Measurements from ENCODE around the gene N4BP3. TPM values are rescaled to one million over a fixed set of nuclear protein-coding genes. Genes with fewer than 3 reads are reported as not detected.

The N4BP3 gene
- total RNA-seq, 2 donors from 2014 or later: 0.52 to 2.6 TPM

GRCh38 chr5:178145965-178146820, 32.9 kb downstream of the N4BP3 start:
- Histone ChIP-seq H3K27me3 (no peaks in the 10 kb centered on the region), H3K36me3 (replicated peaks in 1 of 2; ENCODE audit: insufficient read depth in 1 of 2, low read depth in 2 of 2) (peaks cover 8 to 47% of the 10 kb centered on the region in 2 donors), H3K27ac (no peak overlapping the region), H3K9me3 (no peaks in the 10 kb centered on the region), H3K4me1 (peaks cover 2% of the 10 kb centered on the region), H3K4me3 (no peak overlapping the region)
- ATAC-seq (peak; percentile 85), DNase-seq (peak; percentile 81 to 88 (median 82))
- intact Hi-C loops (cut with DNase I): no loop called here
- TF ChIP-seq POLR2A (IDR thresholded peaks at IDR 0.05): no peak
- peak; percentile 51 to 75 (median 71) for TF ChIP-seq CTCF (IDR thresholded peaks at IDR 0.05)
- 51 to 58% methylated on average over 6 to 14 of the region's 14 CpGs for WGBS, 2 donors

GRCh38 chr5:178147406-178147805, 34.1 kb downstream of the N4BP3 start:
- WGBS, 2 donors: 84 to 87% methylated on average over 12 to 14 of the region's 15 CpGs
- Histone ChIP-seq H3K9me3 (no peaks in the 10 kb centered on the region), H3K27ac (no peak overlapping the region), H3K27me3 (no peaks in the 10 kb centered on the region), H3K36me3 (replicated peaks in 1 of 2; ENCODE audit: insufficient read depth in 1 of 2, low read depth in 2 of 2) (peaks cover 8 to 43% of the 10 kb centered on the region in 2 donors), H3K4me3 (no peak overlapping the region), H3K4me1 (peaks cover 13% of the 10 kb centered on the region)
- intact Hi-C loops (cut with DNase I): no loop called here
- DNase-seq: no peak
- ATAC-seq: no peak
- TF ChIP-seq POLR2A (IDR thresholded peaks at IDR 0.05): no peak
- TF ChIP-seq CTCF (IDR thresholded peaks at IDR 0.05): no peak

GRCh38 chr5:178149199-178149932, 36.0 kb downstream of the N4BP3 start:
- no peaks in the 10 kb centered on the region for H3K9me3 ChIP-seq
- peaks cover 8 to 32% of the 10 kb centered on the region in 2 donors for H3K36me3 ChIP-seq (replicated peaks in 1 of 2; ENCODE audit: insufficient read depth in 1 of 2, low read depth in 2 of 2)
- H3K27me3 ChIP-seq: no peaks in the 10 kb centered on the region
- no peak for DNase-seq
- TF ChIP-seq CTCF (IDR thresholded peaks at IDR 0.05) (no peak), POLR2A (IDR thresholded peaks at IDR 0.05) (no peak)
- H3K27ac ChIP-seq: no peak overlapping the region
- ATAC-seq: no peak
- H3K4me3 ChIP-seq: no peak overlapping the region
- intact Hi-C loops (cut with DNase I): no loop called here
- WGBS, 2 donors: 81 to 83% methylated on average over 9 to 10 of the region's 11 CpGs
- H3K4me1 ChIP-seq: peaks cover 26% of the 10 kb centered on the region

GRCh38 chr5:178150977-178151734, 37.8 kb downstream of the N4BP3 start:
- intact Hi-C loops (cut with DNase I): no loop called here
- WGBS, 2 donors: 62 to 65% methylated on average over 11 of the region's 11 CpGs

More at GRCh38 chr5:178150977-178151734, 37.8 kb downstream of the N4BP3 start:
- H3K27me3 ChIP-seq: no peaks in the 10 kb centered on the region
- H3K4me3 ChIP-seq: no peak overlapping the region
- peaks cover 8 to 32% of the 10 kb centered on the region in 2 donors for H3K36me3 ChIP-seq (replicated peaks in 1 of 2; ENCODE audit: insufficient read depth in 1 of 2, low read depth in 2 of 2)
- peaks cover 29% of the 10 kb centered on the region for H3K4me1 ChIP-seq
- no peak for DNase-seq
- ATAC-seq: no peak
- no peak overlapping the region for H3K27ac ChIP-seq
- TF ChIP-seq POLR2A (IDR thresholded peaks at IDR 0.05) (no peak), CTCF (IDR thresholded peaks at IDR 0.05) (no peak)
- H3K9me3 ChIP-seq: no peaks in the 10 kb centered on the region
